ENCODE data around the gene SLC7A8. TPM values are rescaled to one million over a fixed set of nuclear protein-coding genes. Genes with fewer than 3 reads are reported as not detected.

SLC7A8 gene
- total RNA-seq, 1 donor from 2014 or later, result not detected

GRCh38 chr14:23146351-23146910 is 37.0 kb downstream of the SLC7A8 start:
- Mint-ChIP-seq H3K36me3 (ENCODE audit: low read depth) (no peaks in the 10 kb centered on the region), H3K27me3 (ENCODE audit: insufficient read depth) (peaks cover 14% of the 10 kb centered on the region), H3K27ac (no peak overlapping the region), H3K9me3 (no peaks in the 10 kb centered on the region), H3K4me3 (no peak overlapping the region), H3K4me1 (ENCODE audit: low read depth) (no peaks in the 10 kb centered on the region)
- intact Hi-C loops (cut with micrococcal nuclease), result no loop called here
- DNase-seq (ENCODE audit: low spot score), result no peak

- no peak overlapping the region for H3K27ac Mint-ChIP-seq
These were observed 37.6 kb downstream of the SLC7A8 start for GRCh38 chr14:23145794-23146350.

GRCh38 chr14:23143911-23144310 is 39.5 kb downstream of the SLC7A8 start:
- intact Hi-C loops (cut with micrococcal nuclease), result no loop called here
- Mint-ChIP-seq H3K27me3 (ENCODE audit: insufficient read depth) (peaks cover 16% of the 10 kb centered on the region), H3K27ac (no peak overlapping the region), H3K4me3 (no peak overlapping the region), H3K36me3 (ENCODE audit: low read depth) (no peaks in the 10 kb centered on the region), H3K9me3 (no peaks in the 10 kb centered on the region), H3K4me1 (ENCODE audit: low read depth) (no peaks in the 10 kb centered on the region)
- DNase-seq (ENCODE audit: low spot score), result no peak

More at GRCh38 chr14:23145794-23146350, 37.6 kb downstream of the SLC7A8 start:
- Mint-ChIP-seq H3K36me3 (ENCODE audit: low read depth) (no peaks in the 10 kb centered on the region), H3K4me3 (no peak overlapping the region), H3K9me3 (no peaks in the 10 kb centered on the region), H3K27me3 (ENCODE audit: insufficient read depth) (peaks cover 14% of the 10 kb centered on the region), H3K4me1 (ENCODE audit: low read depth) (no peaks in the 10 kb centered on the region)
- no peak for DNase-seq (ENCODE audit: low spot score)
- intact Hi-C loops (cut with micrococcal nuclease), result no loop called here

GRCh38 chr14:23142826-23143225 is 40.6 kb downstream of the SLC7A8 start:
- Mint-ChIP-seq H3K36me3 (ENCODE audit: low read depth) (no peaks in the 10 kb centered on the region), H3K27ac (no peak overlapping the region), H3K4me1 (ENCODE audit: low read depth) (no peaks in the 10 kb centered on the region), H3K4me3 (no peak overlapping the region), H3K27me3 (ENCODE audit: insufficient read depth) (peaks cover 14% of the 10 kb centered on the region), H3K9me3 (no peaks in the 10 kb centered on the region)
- no peak for DNase-seq (ENCODE audit: low spot score)
- intact Hi-C loops (cut with micrococcal nuclease), result no loop called here

- DNase-seq (ENCODE audit: low spot score), result no peak
- H3K27me3 Mint-ChIP-seq (ENCODE audit: insufficient read depth), result peaks cover 14% of the 10 kb centered on the region
- no peak overlapping the region for H3K4me3 Mint-ChIP-seq
- no peaks in the 10 kb centered on the region for H3K9me3 Mint-ChIP-seq
- intact Hi-C loops (cut with micrococcal nuclease), result no loop called here
- no peaks in the 10 kb centered on the region for H3K4me1 Mint-ChIP-seq (ENCODE audit: low read depth)
- H3K27ac Mint-ChIP-seq, result no peak overlapping the region
- H3K36me3 Mint-ChIP-seq (ENCODE audit: low read depth), result no peaks in the 10 kb centered on the region
These were observed 41.6 kb downstream of the SLC7A8 start for GRCh38 chr14:23141706-23142444.

GRCh38 chr14:23140371-23140770 is 43.1 kb downstream of the SLC7A8 start:
- H3K27me3 Mint-ChIP-seq (ENCODE audit: insufficient read depth), result peaks cover 12% of the 10 kb centered on the region
- H3K4me3 Mint-ChIP-seq, result no peak overlapping the region
- no peak overlapping the region for H3K27ac Mint-ChIP-seq
- H3K4me1 Mint-ChIP-seq (ENCODE audit: low read depth), result no peaks in the 10 kb centered on the region
- intact Hi-C loops (cut with micrococcal nuclease), result no loop called here
- DNase-seq (ENCODE audit: low spot score), result no peak
- no peaks in the 10 kb centered on the region for H3K36me3 Mint-ChIP-seq (ENCODE audit: low read depth)
- no peaks in the 10 kb centered on the region for H3K9me3 Mint-ChIP-seq

- no peak for DNase-seq (ENCODE audit: low spot score)
- no peak overlapping the region for H3K4me3 Mint-ChIP-seq
- no peaks in the 10 kb centered on the region for H3K36me3 Mint-ChIP-seq (ENCODE audit: low read depth)
- no peaks in the 10 kb centered on the region for H3K9me3 Mint-ChIP-seq
- H3K27me3 Mint-ChIP-seq (ENCODE audit: insufficient read depth), result peaks cover 12% of the 10 kb centered on the region
- no peaks in the 10 kb centered on the region for H3K4me1 Mint-ChIP-seq (ENCODE audit: low read depth)
- no peak overlapping the region for H3K27ac Mint-ChIP-seq
- intact Hi-C loops (cut with micrococcal nuclease), result no loop called here
These were observed 43.6 kb downstream of the SLC7A8 start for GRCh38 chr14:23139874-23140273.

- intact Hi-C loops (cut with micrococcal nuclease), result no loop called here
- H3K9me3 Mint-ChIP-seq, result no peaks in the 10 kb centered on the region
- H3K27me3 Mint-ChIP-seq (ENCODE audit: insufficient read depth), result peaks cover 7% of the 10 kb centered on the region
- no peak for DNase-seq (ENCODE audit: low spot score)
- no peak overlapping the region for H3K27ac Mint-ChIP-seq
- H3K36me3 Mint-ChIP-seq (ENCODE audit: low read depth), result no peaks in the 10 kb centered on the region
- H3K4me1 Mint-ChIP-seq (ENCODE audit: low read depth), result no peaks in the 10 kb centered on the region
- no peak overlapping the region for H3K4me3 Mint-ChIP-seq
These were observed 45.5 kb downstream of the SLC7A8 start for GRCh38 chr14:23137813-23138535.

- DNase-seq (ENCODE audit: low spot score), result no peak
- H3K36me3 Mint-ChIP-seq (ENCODE audit: low read depth), result no peaks in the 10 kb centered on the region
- H3K9me3 Mint-ChIP-seq, result no peaks in the 10 kb centered on the region
- intact Hi-C loops (cut with micrococcal nuclease), result no loop called here
- H3K4me3 Mint-ChIP-seq, result no peak overlapping the region
- H3K27ac Mint-ChIP-seq, result no peak overlapping the region
- no peaks in the 10 kb centered on the region for H3K4me1 Mint-ChIP-seq (ENCODE audit: low read depth)
- peaks cover 9% of the 10 kb centered on the region for H3K27me3 Mint-ChIP-seq (ENCODE audit: insufficient read depth)
These were observed 46.2 kb downstream of the SLC7A8 start for GRCh38 chr14:23137192-23137812.

- Mint-ChIP-seq H3K27ac (no peak overlapping the region), H3K9me3 (no peaks in the 10 kb centered on the region), H3K27me3 (ENCODE audit: insufficient read depth) (peaks cover 13% of the 10 kb centered on the region), H3K4me1 (ENCODE audit: low read depth) (no peaks in the 10 kb centered on the region), H3K4me3 (no peak overlapping the region), H3K36me3 (ENCODE audit: low read depth) (no peaks in the 10 kb centered on the region)
- no peak for DNase-seq (ENCODE audit: low spot score)
- intact Hi-C loops (cut with micrococcal nuclease), result no loop called here
These were observed 46.8 kb downstream of the SLC7A8 start for GRCh38 chr14:23136566-23137133.

- intact Hi-C loops (cut with micrococcal nuclease), result no loop called here
- no peak for DNase-seq (ENCODE audit: low spot score)
- no peak overlapping the region for H3K4me3 Mint-ChIP-seq
- H3K4me1 Mint-ChIP-seq (ENCODE audit: low read depth), result peaks cover 9% of the 10 kb centered on the region
- no peak overlapping the region for H3K27ac Mint-ChIP-seq
- peaks cover 10% of the 10 kb centered on the region for H3K27me3 Mint-ChIP-seq (ENCODE audit: insufficient read depth)
- no peaks in the 10 kb centered on the region for H3K9me3 Mint-ChIP-seq
- no peaks in the 10 kb centered on the region for H3K36me3 Mint-ChIP-seq (ENCODE audit: low read depth)
These were observed 50.5 kb downstream of the SLC7A8 start for GRCh38 chr14:23132970-23133369.

GRCh38 chr14:23131482-23131881 is 52.0 kb downstream of the SLC7A8 start:
- DNase-seq (ENCODE audit: low spot score), result no peak
- Mint-ChIP-seq H3K36me3 (ENCODE audit: low read depth) (no peaks in the 10 kb centered on the region), H3K9me3 (no peaks in the 10 kb centered on the region)

More at GRCh38 chr14:23131482-23131881, 52.0 kb downstream of the SLC7A8 start:
- Mint-ChIP-seq H3K27ac (no peak overlapping the region), H3K4me1 (ENCODE audit: low read depth) (peaks cover 12% of the 10 kb centered on the region), H3K27me3 (ENCODE audit: insufficient read depth) (peaks cover 11% of the 10 kb centered on the region), H3K4me3 (no peak overlapping the region)
- intact Hi-C loops (cut with micrococcal nuclease), result no loop called here
